ENCODE measurements around the gene SYNJ2.
"Not testable (repeated sequence)": the region's sequence is repeated elsewhere in the genome, so short reads cannot be mapped to it uniquely, and the experiment has no call there.

The SYNJ2 gene

DNA sequence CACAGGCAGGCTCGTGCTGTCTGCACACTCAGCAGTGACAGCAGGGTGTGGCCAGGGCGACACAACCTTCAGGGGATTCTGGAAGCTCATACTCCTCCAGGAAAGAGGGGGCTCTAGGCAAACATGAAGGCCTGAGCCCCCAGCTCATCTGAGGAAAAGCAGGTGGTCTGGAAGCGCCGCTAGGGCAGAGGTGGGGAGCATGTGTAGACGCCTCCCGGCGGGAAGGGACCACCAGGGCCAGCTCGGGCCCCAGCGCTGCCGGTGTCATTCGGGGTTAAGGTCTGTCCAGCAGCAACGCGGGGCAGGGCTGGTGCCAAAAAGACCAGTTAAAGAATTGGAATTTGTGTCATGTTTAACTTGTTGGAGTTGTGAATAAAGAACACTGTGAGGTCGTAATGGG, 39.3 kb upstream of the SYNJ2 start:
- DNase-seq (ENCODE audit: low read depth in 2 of 2) = no peak

DNA sequence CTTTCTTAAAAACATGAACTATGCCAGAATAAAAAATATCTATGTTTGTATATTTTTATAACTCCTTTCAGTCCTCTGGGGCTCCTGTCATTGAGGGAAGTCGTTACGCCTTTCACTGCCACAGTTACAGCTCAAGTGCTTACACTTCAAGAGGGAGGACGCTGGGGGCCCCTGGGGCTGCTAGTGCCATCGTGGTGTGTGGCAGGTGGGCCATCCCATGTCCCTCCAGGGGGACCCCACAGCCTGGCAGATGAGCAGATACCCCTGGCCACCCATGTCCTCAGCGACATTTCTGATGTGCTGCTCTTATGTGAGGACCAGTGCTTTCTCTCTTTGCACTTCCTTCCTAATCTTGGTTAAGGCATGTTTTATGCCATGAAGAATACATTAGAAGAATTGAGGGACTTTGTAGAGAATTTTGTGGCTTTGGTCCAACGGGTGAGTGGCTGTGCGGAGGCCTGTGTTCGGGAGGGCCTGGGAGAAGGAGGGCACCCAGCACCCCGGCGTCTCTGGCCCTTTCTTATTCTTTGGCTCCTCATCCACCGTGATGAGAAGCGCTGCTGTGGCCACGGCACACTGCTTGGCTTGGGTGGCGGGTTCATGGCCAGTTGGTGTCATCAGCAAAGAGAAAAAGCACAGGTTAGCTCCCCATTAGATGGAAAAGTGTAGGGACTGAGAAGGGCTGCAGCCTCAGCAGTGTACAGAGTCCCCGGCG, 38.3 kb upstream of the SYNJ2 start:
- TF ChIP-seq, protein P1, sequence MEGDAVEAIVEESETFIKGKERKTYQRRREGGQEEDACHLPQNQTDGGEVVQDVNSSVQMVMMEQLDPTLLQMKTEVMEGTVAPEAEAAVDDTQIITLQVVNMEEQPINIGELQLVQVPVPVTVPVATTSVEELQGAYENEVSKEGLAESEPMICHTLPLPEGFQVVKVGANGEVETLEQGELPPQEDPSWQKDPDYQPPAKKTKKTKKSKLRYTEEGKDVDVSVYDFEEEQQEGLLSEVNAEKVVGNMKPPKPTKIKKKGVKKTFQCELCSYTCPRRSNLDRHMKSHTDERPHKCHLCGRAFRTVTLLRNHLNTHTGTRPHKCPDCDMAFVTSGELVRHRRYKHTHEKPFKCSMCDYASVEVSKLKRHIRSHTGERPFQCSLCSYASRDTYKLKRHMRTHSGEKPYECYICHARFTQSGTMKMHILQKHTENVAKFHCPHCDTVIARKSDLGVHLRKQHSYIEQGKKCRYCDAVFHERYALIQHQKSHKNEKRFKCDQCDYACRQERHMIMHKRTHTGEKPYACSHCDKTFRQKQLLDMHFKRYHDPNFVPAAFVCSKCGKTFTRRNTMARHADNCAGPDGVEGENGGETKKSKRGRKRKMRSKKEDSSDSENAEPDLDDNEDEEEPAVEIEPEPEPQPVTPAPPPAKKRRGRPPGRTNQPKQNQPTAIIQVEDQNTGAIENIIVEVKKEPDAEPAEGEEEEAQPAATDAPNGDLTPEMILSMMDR (IDR thresholded peaks at IDR 0.05; ENCODE audit: low read depth, low read length) = no peak
- H3K4me3 ChIP-seq (replicated peaks in 1 of 2; ENCODE audit: low read depth in 2 of 2, low read length in 2 of 2) = no peak overlapping the region
- DNase-seq (ENCODE audit: low read depth in 2 of 2) = no peak

More for the DNA sequence above, 39.3 kb upstream of the SYNJ2 start:
- TF ChIP-seq, protein P1 (IDR thresholded peaks at IDR 0.05; ENCODE audit: low read depth, low read length) = no peak
- no peak overlapping the region for H3K4me3 ChIP-seq (replicated peaks in 1 of 2; ENCODE audit: low read depth in 2 of 2, low read length in 2 of 2)

DNA sequence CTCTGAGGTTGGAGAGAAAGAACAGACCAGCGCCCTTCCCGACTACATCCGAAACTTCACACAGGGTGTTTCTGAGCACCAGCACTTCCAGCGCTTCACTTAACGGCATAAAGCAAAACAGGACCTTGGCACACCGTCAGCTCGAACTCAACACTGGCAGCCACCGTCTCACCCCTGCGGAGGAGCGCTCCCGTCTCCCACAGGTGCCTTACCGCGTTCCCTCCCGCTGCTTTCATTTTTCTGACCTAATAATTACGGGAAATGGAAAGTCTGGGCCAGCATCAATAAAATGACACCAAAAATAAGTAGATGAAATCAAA, 37.7 kb upstream of the SYNJ2 start:
- H3K4me3 ChIP-seq (replicated peaks in 1 of 2; ENCODE audit: low read depth in 2 of 2, low read length in 2 of 2) = no peak overlapping the region
- DNase-seq (ENCODE audit: low read depth in 2 of 2) = no peak
- TF ChIP-seq, protein P1 (IDR thresholded peaks at IDR 0.05; ENCODE audit: low read depth, low read length) = no peak

DNA sequence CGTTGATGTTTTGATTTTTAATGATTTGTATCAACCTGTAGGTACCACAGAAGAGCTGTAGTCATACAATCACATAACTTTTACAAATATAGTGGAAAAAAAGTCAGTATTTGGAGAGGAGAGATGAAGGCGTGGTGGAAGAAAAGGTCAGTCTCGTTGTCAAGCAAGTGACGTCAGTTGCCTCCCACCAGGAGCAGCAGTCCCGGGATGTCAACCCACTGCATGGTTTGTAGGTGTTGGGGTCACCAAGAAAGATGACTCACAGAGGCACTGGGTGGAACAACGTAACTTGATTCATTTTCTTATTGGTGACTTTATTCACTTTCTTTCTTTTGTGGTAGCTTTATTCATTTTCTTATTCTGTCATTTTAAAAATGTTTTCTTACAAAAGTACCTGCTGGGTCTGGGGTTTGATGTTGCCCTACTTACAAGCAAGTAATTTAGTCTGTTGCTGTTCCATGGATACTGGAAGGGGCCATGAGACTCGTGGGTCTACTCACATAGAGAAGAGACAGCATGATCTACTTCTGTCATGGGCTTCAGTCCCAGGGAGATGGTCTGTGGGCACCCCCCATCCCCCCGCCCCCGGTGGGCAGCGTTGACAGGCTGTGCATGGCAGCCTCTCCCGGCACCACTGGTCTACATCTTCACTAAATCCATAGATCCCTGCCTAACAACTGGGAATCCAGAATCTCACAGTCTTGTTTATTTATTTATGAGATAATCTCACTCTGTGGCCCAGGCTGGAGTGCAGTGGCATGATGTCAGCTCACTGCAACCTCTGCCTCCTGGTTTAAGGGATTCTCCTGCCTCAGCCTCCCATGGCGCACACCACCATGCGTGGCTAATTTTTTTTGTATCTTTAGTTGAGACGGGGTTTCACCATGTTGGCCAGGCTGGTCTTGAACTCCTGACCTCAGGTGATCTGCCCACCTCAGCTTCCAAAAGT, 36.4 kb upstream of the SYNJ2 start:
- no peak overlapping the region for H3K4me3 ChIP-seq (replicated peaks in 1 of 2; ENCODE audit: low read depth in 2 of 2, low read length in 2 of 2)
- DNase-seq (ENCODE audit: low read depth in 2 of 2) = peak in 1 of 2 donors; percentile 19
- TF ChIP-seq, protein P1 (IDR thresholded peaks at IDR 0.05; ENCODE audit: low read depth, low read length) = no peak

DNA sequence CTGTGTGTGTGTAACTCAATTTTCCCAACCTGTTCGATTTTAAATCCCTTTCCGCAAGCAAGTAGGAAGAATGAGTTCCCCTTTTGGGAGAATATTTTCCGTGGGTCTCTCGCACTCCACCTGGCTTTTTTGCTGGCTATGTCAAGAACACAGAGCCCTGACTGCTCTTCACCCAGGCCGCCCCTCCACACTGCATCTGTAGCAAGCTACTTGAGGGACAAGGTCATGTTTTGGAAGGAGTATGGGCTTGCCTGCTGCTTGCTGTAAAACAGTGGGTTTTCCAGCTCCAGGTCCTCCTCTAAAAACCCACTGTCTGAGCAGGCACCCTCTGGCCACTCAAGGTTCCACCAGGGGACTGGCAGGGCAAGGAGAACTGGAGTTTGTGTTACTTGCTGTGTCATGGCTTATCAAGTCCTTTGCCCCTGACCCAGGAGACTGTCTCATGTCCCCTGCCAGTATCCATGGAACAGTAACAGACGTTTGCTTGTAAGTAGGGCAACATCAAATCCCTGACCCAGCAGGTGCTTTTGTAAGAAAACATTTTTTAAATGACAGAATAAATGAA, 35.5 kb upstream of the SYNJ2 start:
- DNase-seq (ENCODE audit: low read depth in 2 of 2) = no peak
- no peak overlapping the region for H3K4me3 ChIP-seq (replicated peaks in 1 of 2; ENCODE audit: low read depth in 2 of 2, low read length in 2 of 2)
- TF ChIP-seq, protein P1 (IDR thresholded peaks at IDR 0.05; ENCODE audit: low read depth, low read length) = no peak

DNA sequence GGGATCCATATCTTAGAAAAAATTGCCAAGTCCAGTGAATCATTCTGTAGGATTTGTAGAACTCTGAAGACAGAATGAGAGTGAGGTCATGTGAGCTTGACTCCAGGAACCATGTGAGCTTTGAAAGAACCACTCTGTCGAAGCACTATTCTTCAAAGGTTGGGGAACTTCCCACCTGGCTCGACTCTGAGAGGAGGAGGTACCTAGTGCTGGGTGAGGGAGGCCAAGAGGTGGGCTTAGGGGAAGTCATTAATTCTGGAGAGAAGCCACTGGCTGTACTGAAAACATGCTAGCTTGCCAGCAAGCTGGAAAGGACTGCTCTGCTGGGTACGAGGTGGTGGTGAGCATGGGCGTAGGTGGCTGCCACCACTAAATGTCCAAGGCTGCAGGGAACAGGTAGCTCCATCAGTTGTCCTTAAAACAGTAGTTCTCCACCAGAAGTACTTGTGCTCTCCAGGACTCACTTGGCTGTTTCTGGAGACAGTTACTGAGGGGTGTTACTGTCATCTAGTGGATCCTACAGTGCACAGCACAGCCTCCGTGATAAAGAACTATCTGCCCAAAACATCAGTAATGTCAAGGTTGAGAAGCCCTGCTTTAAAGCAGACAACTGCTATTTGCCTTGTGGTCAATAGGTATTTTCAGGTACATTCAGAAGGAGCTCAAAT, 34.7 kb upstream of the SYNJ2 start:
- TF ChIP-seq, protein P1 (IDR thresholded peaks at IDR 0.05; ENCODE audit: low read depth, low read length) = peak; percentile 46
- DNase-seq (ENCODE audit: low read depth in 2 of 2) = peak; percentile 18 to 36
- H3K4me3 ChIP-seq (replicated peaks in 1 of 2; ENCODE audit: low read depth in 2 of 2, low read length in 2 of 2) = no peak overlapping the region

DNA sequence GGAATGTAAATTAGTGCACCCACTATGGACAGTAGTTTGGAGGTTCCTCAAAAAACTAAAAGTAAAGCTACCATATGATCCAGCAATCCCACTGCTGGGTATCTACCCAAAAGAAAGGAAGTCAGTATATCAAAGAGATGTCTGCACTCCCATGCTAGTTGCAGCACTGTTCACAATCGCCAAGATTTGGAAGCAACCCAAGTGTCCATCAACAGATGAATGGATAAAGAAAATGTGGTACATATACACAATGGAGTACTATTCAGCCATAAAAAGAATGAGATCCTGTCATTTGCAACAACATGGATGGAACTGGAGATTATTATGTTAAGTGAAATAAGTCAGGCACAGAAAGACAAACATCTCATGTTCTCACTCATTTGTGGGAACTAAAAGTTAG, 30.8 kb upstream of the SYNJ2 start:
- H3K4me3 ChIP-seq (replicated peaks in 1 of 2; ENCODE audit: low read depth in 2 of 2, low read length in 2 of 2); DNase-seq (ENCODE audit: low read depth in 2 of 2): not testable (repeated sequence)
